GM12892 (cell line): ENCODE data around the gene B4GALT4.
"Not testable (repeated sequence)": the region's sequence is repeated elsewhere in the genome, so short reads cannot be mapped to it uniquely, and the experiment has no call there.

Experiments
- DNase-seq: peaks from one replicate; pipeline ENCODE4 v3.0.0; 2011; ENCODE audit not compliant: insufficient read length
- FAIRE-seq: peaks from 2 replicates; lab custom pipeline; 2011; peaks lifted over from hg19 to GRCh38; lab: Jason Lieb, UNC
- POLR2A ChIP-seq: IDR thresholded peaks from 2 replicates; pipeline ENCODE4 v1.6.1; 2011; ENCODE audit warnings: low read depth, low read length, control low read depth
- POLR2AphosphoS5 ChIP-seq: IDR thresholded peaks from 2 replicates; pipeline ENCODE4 v1.6.1; 2011; ENCODE audit warnings: low read depth, low read length, control low read depth
- TAF1 ChIP-seq: IDR thresholded peaks from 2 replicates; pipeline ENCODE4 v1.6.1; 2011; ENCODE audit warnings: low read depth, mild to moderate bottlenecking, control low read depth, low read length, borderline replicate concordance

B4GALT4 gene

GRCh38 chr3:119187266-119187665 lies 53.4 kb downstream of the B4GALT4 start:
- DNase-seq (no peak), FAIRE-seq (no peak)
- TF ChIP-seq POLR2AphosphoS5 (no peak), POLR2A (no peak), TAF1 (no peak)

- FAIRE-seq, result peak; percentile 14
These were observed 55.7 kb downstream of the B4GALT4 start for GRCh38 chr3:119184796-119185570.

GRCh38 chr3:119184111-119184510 lies 56.6 kb downstream of the B4GALT4 start:
- TF ChIP-seq POLR2A, result no peak
- TF ChIP-seq POLR2AphosphoS5, result no peak
- no peak for TF ChIP-seq TAF1
- FAIRE-seq (no peak), DNase-seq (no peak)

More at GRCh38 chr3:119184796-119185570, 55.7 kb downstream of the B4GALT4 start:
- no peak for DNase-seq
- TF ChIP-seq TAF1 (no peak), POLR2A (no peak), POLR2AphosphoS5 (no peak)

GRCh38 chr3:119181765-119182164 lies 58.9 kb downstream of the B4GALT4 start:
- FAIRE-seq (no peak), DNase-seq (no peak)

GRCh38 chr3:119177321-119177720 lies 63.4 kb downstream of the B4GALT4 start:
- no peak for FAIRE-seq
- no peak for DNase-seq
- no peak for TF ChIP-seq POLR2A
- TF ChIP-seq TAF1, result no peak
- no peak for TF ChIP-seq POLR2AphosphoS5

More at GRCh38 chr3:119181765-119182164, 58.9 kb downstream of the B4GALT4 start:
- TF ChIP-seq POLR2A, result no peak

- DNase-seq, result no peak
- TF ChIP-seq POLR2A (no peak), POLR2AphosphoS5 (no peak), TAF1 (no peak)
- no peak for FAIRE-seq
These were observed 63.9 kb downstream of the B4GALT4 start for GRCh38 chr3:119176778-119177177.

- TF ChIP-seq POLR2A, result no peak
- no peak for TF ChIP-seq TAF1
- no peak for TF ChIP-seq POLR2AphosphoS5
- no peak for FAIRE-seq
- no peak for DNase-seq
These were observed 64.6 kb downstream of the B4GALT4 start for GRCh38 chr3:119175872-119176756.

GRCh38 chr3:119173325-119173724 lies 67.4 kb downstream of the B4GALT4 start, which contains the start of gene UPK1B:
Gene UPK1B (plus strand): TSS chr3:119173598. CDS start chr3:119186742, 13,144 bp downstream.
- FAIRE-seq (no peak), DNase-seq (no peak)
- TF ChIP-seq POLR2AphosphoS5 (no peak), TAF1 (no peak), POLR2A (no peak)

GRCh38 chr3:119170821-119171220 lies 69.9 kb downstream of the B4GALT4 start:
- DNase-seq (no peak), FAIRE-seq (no peak)
- TF ChIP-seq POLR2AphosphoS5 (no peak), POLR2A (no peak), TAF1 (no peak)

GRCh38 chr3:119164745-119165144 lies 75.9 kb downstream of the B4GALT4 start:
- not testable (repeated sequence) for FAIRE-seq, DNase-seq
